Measurements from ENCODE around the gene DVL2. TPM values are rescaled to one million over a fixed set of nuclear protein-coding genes. Genes with fewer than 3 reads are reported as not detected.

DVL2 gene
- total RNA-seq, 4 donors from 2014 or later, result 53.2 to 78.1 (median 55.5) TPM

DNA sequence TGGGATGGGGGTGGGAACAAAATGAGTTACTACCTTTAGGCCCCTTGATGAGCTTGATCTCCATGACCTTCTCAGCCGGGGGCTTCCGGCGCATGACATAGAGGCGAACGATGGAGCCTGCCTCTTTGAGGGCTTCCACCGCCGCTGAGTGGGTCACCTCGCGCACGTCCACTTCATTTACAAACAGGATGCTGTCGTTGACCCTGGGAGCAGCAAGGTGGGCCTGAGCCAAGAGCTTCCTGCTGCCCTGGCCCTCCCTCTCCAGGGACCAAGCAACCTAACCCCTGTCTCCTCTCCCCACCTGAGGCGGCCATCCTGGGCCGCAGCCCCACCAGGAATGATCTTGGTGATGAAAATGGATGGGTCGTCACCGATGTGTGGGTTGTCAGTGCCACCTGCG is 30.9 kb downstream of the DVL2 start:
- 95% methylated on average over 14 of the region's 16 CpGs for WGBS
- Histone ChIP-seq H3K4me1 (peaks cover 14% of the 10 kb centered on the region), H3K27me3 (no peaks in the 10 kb centered on the region), H3K9me3 (no peaks in the 10 kb centered on the region), H3K4me3 (no peak overlapping the region), H3K36me3 (peaks cover 16% of the 10 kb centered on the region), H3K27ac (no peak overlapping the region)
- TF ChIP-seq EP300 (IDR thresholded peaks at IDR 0.05), result no peak
- TF ChIP-seq, protein P1, sequence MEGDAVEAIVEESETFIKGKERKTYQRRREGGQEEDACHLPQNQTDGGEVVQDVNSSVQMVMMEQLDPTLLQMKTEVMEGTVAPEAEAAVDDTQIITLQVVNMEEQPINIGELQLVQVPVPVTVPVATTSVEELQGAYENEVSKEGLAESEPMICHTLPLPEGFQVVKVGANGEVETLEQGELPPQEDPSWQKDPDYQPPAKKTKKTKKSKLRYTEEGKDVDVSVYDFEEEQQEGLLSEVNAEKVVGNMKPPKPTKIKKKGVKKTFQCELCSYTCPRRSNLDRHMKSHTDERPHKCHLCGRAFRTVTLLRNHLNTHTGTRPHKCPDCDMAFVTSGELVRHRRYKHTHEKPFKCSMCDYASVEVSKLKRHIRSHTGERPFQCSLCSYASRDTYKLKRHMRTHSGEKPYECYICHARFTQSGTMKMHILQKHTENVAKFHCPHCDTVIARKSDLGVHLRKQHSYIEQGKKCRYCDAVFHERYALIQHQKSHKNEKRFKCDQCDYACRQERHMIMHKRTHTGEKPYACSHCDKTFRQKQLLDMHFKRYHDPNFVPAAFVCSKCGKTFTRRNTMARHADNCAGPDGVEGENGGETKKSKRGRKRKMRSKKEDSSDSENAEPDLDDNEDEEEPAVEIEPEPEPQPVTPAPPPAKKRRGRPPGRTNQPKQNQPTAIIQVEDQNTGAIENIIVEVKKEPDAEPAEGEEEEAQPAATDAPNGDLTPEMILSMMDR (IDR thresholded peaks at IDR 0.05), result no peak
- TF ChIP-seq POLR2AphosphoS5 (IDR thresholded peaks at IDR 0.05), result no peak
- no peak for TF ChIP-seq POLR2A (IDR thresholded peaks at IDR 0.05)
- DNase-seq (ENCODE audit: low spot score in 2 of 2), result peak in 1 of 2 donors; percentile 61

GRCh38 chr17:7196651-7197401 is 37.5 kb downstream of the DVL2 start:
- H3K4me1 ChIP-seq, result no peaks in the 10 kb centered on the region
- no peaks in the 10 kb centered on the region for H3K9me3 ChIP-seq
- 93% methylated on average over 22 of the region's 22 CpGs for WGBS
- H3K4me3 ChIP-seq, result no peak overlapping the region
- no peaks in the 10 kb centered on the region for H3K27me3 ChIP-seq
- peaks cover 38% of the 10 kb centered on the region for H3K36me3 ChIP-seq
- peak in 1 of 2 donors; percentile 53 for DNase-seq (ENCODE audit: low spot score in 2 of 2)
- no peak overlapping the region for H3K27ac ChIP-seq
- TF ChIP-seq POLR2AphosphoS5 (IDR thresholded peaks at IDR 0.05), result no peak
- TF ChIP-seq, protein P1 (IDR thresholded peaks at IDR 0.05), result no peak
- TF ChIP-seq POLR2A (IDR thresholded peaks at IDR 0.05), result no peak
- no peak for TF ChIP-seq EP300 (IDR thresholded peaks at IDR 0.05)

DNA sequence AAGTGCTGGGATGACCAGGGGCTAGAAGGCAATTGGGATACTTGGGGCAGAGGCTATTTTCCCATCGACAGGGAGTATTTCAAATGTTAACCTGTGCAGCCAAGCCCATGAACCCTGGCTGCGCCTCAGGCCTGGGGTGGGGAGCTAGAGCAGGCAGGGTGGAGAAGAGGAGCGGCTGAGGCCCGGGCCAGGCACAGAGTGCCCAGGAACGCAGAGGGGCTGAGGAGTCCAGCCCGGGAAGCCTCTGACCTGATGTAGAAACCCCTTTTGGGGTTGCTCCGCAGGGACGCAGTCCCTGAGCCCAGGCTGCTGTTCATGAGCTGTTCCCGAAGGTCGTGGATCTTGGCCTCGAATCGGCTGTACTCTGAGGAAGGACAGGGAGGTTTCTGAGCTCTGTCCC is 38.3 kb downstream of the DVL2 start:
- TF ChIP-seq POLR2A (IDR thresholded peaks at IDR 0.05), result no peak
- TF ChIP-seq POLR2AphosphoS5 (IDR thresholded peaks at IDR 0.05), result no peak
- TF ChIP-seq, protein P1 (IDR thresholded peaks at IDR 0.05), result no peak
- no peak for TF ChIP-seq EP300 (IDR thresholded peaks at IDR 0.05)
- no peak for DNase-seq (ENCODE audit: low spot score in 2 of 2)
- Histone ChIP-seq H3K4me3 (no peak overlapping the region), H3K27ac (no peak overlapping the region), H3K27me3 (no peaks in the 10 kb centered on the region), H3K9me3 (no peaks in the 10 kb centered on the region), H3K4me1 (no peaks in the 10 kb centered on the region), H3K36me3 (peaks cover 38% of the 10 kb centered on the region)
- WGBS, result 94% methylated on average over 12 of the region's 12 CpGs

DNA sequence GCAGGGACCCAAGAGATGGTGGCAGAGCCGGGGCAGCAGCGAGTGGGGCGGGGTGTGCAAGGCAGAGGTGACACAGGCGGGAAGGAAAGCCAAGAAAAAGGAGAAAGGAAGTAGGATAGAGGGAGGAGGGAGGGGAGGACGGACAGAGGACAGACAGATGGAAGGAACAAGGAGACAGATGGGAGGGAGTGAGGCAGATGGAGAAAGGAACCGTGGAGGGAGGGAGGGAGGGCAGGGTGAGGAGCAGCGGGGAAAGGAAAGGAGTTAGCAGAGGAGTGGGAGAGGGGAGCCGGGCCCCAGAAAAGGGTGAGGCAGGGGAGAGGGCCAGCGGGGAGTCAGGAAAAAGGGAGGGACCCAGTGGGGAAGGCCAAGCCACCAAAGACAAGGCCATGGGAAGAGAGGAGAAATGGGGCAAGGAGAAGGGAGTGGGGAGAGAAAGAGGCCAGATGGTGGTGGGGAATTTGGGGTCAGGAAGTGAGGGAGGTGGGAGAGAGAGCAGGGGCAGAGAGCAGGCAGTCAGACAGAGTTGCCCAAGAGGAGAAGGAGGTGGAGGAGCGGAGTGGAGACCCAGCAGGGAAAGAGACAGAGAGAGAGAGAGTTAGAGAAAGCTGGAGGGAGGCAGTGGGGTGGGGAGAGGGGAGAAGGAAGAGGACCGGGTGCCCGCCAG is 41.9 kb downstream of the DVL2 start:
- Histone ChIP-seq H3K9me3 (no peaks in the 10 kb centered on the region), H3K4me3 (no peak overlapping the region), H3K27ac (no peak overlapping the region), H3K36me3 (peaks cover 36% of the 10 kb centered on the region), H3K4me1 (no peaks in the 10 kb centered on the region), H3K27me3 (no peaks in the 10 kb centered on the region)
- no peak for TF ChIP-seq POLR2AphosphoS5 (IDR thresholded peaks at IDR 0.05)
- no peak for TF ChIP-seq POLR2A (IDR thresholded peaks at IDR 0.05)
- TF ChIP-seq, protein P1 (IDR thresholded peaks at IDR 0.05), result no peak
- DNase-seq (ENCODE audit: low spot score in 2 of 2), result no peak
- WGBS, result 76% methylated on average over 12 of the region's 12 CpGs

DNA sequence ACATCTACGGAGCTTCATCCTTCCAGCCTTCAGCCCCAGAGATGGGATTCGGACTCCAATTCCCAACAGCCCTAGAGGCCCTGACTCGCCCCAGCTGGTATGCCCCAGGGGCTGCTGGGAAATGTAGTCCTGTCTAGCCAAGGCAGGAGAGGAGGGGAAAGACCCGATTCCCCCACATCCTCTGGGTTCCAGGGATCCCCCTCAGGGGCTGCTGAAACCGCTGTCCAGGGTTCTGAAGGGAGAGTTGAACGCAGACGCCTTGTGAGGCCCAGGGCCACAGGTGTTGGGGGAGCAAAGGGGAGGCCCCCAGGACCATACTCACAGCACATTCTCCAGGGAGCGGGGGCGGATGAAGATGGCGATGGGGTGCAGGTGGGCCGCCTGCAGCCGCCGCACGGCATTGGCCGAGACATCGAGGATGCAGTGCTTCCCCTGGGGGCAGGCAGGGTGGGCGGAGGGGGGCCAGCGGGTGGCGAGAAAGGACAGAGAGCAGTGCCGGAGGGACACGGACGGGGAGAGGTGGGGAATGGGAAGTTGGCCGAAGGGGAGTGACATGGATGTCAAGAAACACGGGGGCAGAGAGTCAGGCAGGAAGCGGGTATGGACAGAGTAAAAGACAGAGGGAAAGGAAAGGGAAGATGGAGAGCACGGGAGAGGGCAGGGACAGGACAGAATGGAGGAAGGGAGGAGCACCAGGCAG is 42.6 kb downstream of the DVL2 start:
- peaks cover 35% of the 10 kb centered on the region for H3K36me3 ChIP-seq
- no peaks in the 10 kb centered on the region for H3K4me1 ChIP-seq
- peak in 1 of 2 donors; percentile 74 for DNase-seq (ENCODE audit: low spot score in 2 of 2)
- H3K9me3 ChIP-seq, result no peaks in the 10 kb centered on the region
- 84% methylated on average over 23 of the region's 26 CpGs for WGBS
- no peaks in the 10 kb centered on the region for H3K27me3 ChIP-seq
- TF ChIP-seq EP300 (IDR thresholded peaks at IDR 0.05), result no peak
- TF ChIP-seq, protein P1 (IDR thresholded peaks at IDR 0.05), result no peak
- no peak for TF ChIP-seq POLR2A (IDR thresholded peaks at IDR 0.05)
- TF ChIP-seq POLR2AphosphoS5 (IDR thresholded peaks at IDR 0.05), result no peak
- H3K27ac ChIP-seq, result no peak overlapping the region
- H3K4me3 ChIP-seq, result no peak overlapping the region

All from suprapubic skin (tissue), 4 donors.